Fibroblast of peridontal ligament (primary cell): ENCODE results near the gene VASH1.

Source experiments
- DNase-seq: peaks from one replicate; pipeline ENCODE4 v3.0.0-alpha.2; 2010; ENCODE audit errors: extremely low read depth

The VASH1 gene

DNA sequence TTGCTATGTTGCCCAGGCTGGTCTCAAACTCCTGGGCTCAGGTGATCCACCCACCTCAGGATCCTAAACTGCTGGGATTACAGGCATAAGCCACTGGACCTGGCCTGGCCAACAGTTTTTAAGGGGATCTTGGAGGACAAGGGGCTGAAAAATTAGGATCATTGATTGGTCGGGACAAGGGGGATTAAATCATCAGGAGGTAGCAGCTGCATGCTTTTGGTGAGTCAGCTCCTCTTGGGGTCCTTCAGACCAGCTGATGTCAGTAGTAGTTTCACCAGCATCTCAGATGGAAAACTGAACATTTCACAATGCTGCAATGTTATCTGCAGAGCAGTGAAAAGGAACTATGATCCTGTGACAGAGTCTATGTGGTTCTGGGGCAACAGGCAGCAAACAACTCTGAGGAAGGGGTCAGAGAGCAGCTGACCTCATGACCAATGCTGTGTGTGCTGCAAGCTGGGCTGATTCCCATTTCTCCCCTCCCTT, 71.3 kb downstream of the VASH1 start:
- no peak for DNase-seq
